ENCODE results near the gene KLC4. TPM values are rescaled to one million over a fixed set of nuclear protein-coding genes. Genes with fewer than 3 reads are reported as not detected.
"Not testable (repeated sequence)": the region's sequence is repeated elsewhere in the genome, so short reads cannot be mapped to it uniquely, and the experiment has no call there.

KLC4 gene
- total and polyA plus RNA-seq, 9 of the 15 experiments (the other 6 are each of a cell fraction or from before 2014, with no cell fraction given), result 1.7 to 16.2 (median 7.7) TPM

DNA sequence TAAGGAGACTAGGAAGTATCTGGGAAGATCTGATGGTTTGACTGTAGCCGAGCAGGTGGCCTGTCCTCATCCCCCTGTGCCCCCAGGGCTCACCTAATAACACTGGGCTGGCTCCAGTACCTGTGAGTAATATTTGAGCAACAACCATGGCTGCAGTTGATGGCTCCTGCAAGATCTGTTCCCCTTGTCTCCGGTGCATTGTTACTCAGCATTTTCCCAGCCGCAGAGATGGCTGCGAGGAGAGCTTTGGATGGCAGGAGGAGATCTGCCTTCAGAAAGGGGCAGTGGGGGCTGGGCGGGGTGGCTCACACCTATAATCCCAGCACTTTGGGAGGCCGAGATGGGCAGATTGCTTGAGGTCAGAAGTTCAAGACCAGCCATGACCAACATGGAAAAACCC, 55.9 kb downstream of the KLC4 start (continued):
- TF ChIP-seq, protein P1, sequence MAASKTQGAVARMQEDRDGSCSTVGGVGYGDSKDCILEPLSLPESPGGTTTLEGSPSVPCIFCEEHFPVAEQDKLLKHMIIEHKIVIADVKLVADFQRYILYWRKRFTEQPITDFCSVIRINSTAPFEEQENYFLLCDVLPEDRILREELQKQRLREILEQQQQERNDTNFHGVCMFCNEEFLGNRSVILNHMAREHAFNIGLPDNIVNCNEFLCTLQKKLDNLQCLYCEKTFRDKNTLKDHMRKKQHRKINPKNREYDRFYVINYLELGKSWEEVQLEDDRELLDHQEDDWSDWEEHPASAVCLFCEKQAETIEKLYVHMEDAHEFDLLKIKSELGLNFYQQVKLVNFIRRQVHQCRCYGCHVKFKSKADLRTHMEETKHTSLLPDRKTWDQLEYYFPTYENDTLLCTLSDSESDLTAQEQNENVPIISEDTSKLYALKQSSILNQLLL (CRISPR knock-in tag; IDR thresholded peaks at IDR 0.05; ENCODE audit: borderline replicate concordance), result no peak
- TF ChIP-seq ZNF175 (CRISPR knock-in tag; IDR thresholded peaks at IDR 0.05; ENCODE audit: low read depth) (no peak), ERF (CRISPR knock-in tag; IDR thresholded peaks at IDR 0.05) (0 out of 2 replicates have a peak, but pooled peaks have one; percentile 31), DPF2 (IDR thresholded peaks at IDR 0.05) (peak; percentile 60), SMARCA5 (IDR thresholded peaks at IDR 0.05) (no peak), PML (IDR thresholded peaks at IDR 0.05; ENCODE audit: low read length) (no peak), TRIM25 (IDR thresholded peaks at IDR 0.05; ENCODE audit: borderline replicate concordance) (no peak), SUPT5H (IDR thresholded peaks at IDR 0.05) (no peak)
- TF ChIP-seq, protein P2, sequence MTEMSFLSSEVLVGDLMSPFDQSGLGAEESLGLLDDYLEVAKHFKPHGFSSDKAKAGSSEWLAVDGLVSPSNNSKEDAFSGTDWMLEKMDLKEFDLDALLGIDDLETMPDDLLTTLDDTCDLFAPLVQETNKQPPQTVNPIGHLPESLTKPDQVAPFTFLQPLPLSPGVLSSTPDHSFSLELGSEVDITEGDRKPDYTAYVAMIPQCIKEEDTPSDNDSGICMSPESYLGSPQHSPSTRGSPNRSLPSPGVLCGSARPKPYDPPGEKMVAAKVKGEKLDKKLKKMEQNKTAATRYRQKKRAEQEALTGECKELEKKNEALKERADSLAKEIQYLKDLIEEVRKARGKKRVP (CRISPR knock-in tag; IDR thresholded peaks at IDR 0.05), result peak; percentile 69; the same call in 1 of the 2 replicates
- TF ChIP-seq, protein P3, sequence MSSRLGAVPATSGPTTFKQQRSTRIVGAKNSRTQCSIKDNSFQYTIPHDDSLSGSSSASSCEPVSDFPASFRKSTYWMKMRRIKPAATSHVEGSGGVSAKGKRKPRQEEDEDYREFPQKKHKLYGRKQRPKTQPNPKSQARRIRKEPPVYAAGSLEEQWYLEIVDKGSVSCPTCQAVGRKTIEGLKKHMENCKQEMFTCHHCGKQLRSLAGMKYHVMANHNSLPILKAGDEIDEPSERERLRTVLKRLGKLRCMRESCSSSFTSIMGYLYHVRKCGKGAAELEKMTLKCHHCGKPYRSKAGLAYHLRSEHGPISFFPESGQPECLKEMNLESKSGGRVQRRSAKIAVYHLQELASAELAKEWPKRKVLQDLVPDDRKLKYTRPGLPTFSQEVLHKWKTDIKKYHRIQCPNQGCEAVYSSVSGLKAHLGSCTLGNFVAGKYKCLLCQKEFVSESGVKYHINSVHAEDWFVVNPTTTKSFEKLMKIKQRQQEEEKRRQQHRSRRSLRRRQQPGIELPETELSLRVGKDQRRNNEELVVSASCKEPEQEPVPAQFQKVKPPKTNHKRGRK (tag; IDR thresholded peaks at IDR 0.05), result 0 out of 2 replicates have a peak, but pooled peaks have one; percentile 6

DNA sequence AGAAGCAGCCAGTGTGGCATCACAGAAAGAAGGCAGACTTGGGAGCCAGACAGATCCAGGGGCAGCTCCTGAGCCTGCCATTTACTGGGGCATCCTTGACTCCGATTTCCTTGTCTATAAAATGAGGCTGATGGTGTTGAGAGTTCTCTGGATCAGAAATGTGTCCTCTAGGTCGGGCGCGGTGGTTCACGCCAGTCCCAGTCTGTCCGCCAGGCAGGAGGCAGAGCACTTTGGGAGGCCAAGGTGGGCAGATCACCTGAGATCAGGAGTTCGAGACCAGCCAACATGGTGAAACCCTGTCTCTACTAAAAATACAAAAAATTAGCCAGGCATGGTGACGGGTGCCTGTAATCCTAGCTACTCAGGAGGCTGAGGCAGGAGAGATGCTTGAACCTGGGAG, 58.0 kb downstream of the KLC4 start:
- CTCF ChIA-PET (ENCODE audit: low intra/inter-chr PET ratio); H3K9ac ChIP-seq (ENCODE audit: insufficient read depth in 1 of 2, low read depth in 2 of 2, low read length in 2 of 2); intact Hi-C loops (cut with micrococcal nuclease); H3K9me3 ChIP-seq (replicated peaks; ENCODE audit: control insufficient read depth, insufficient read depth, low read depth, low read length); H3K36me3 ChIP-seq (ENCODE audit: control insufficient read depth, insufficient read depth, low read length); H3K27ac ChIP-seq (ENCODE audit: extremely low read depth, low read depth, low read length); FAIRE-seq; DNase-seq (ENCODE audit: extremely low read depth in 1 of 4, low spot score in 3 of 4); ATAC-seq; H3K4me2 ChIP-seq (ENCODE audit: insufficient read depth, low read length); in situ Hi-C loops (cut with MboI); H3K27me3 ChIP-seq (ENCODE audit: control insufficient read depth in 2 of 2, insufficient read depth in 2 of 2, low read length in 2 of 2); BruUV-seq (replicated peaks); H3K9me1 ChIP-seq (ENCODE audit: control insufficient read depth, insufficient read depth, low read length); H2AFZ ChIP-seq (ENCODE audit: low read depth, low read length); H3K4me3 ChIP-seq; H4K20me1 ChIP-seq (replicated peaks; ENCODE audit: control insufficient read depth, insufficient read depth, low read length); H3K79me2 ChIP-seq (ENCODE audit: control insufficient read depth, insufficient read depth, low read length): not testable (repeated sequence)
- 78% methylated on average over 8 of the region's 8 CpGs for WGBS (ENCODE audit: insufficient coverage, low coverage, missing lambda C conversion rate)
- POLR2A ChIA-PET, result interaction anchor here (0.6 to 2.8 kb wide), 3 partner anchors 8 to 88 kb away, joined by 4 to 27 read pairs (median 11); no protein-coding TSS in a partner anchor
- H3K4me1 ChIP-seq (replicated peaks in 1 of 2; ENCODE audit: control insufficient read depth in 2 of 2, insufficient read depth in 2 of 2, low read length in 2 of 2), result peaks cover 26 to 27% of the 10 kb centered on the region in 2 experiments
